K562 (cell line): ENCODE results near the gene PODXL. TPM values are rescaled to one million over a fixed set of nuclear protein-coding genes. Genes with fewer than 3 reads are reported as not detected.
A peak's percentile ranks its signal among the peaks of the same experiment; 100 is the strongest.

Experiments used
- GATA2 ChIP-seq: sonication (generic); formaldehyde crosslinking; IDR thresholded peaks from 2 replicates; pipeline ENCODE4 v1.4.0; 2020; ENCODE audit warnings: mild to moderate bottlenecking, missing genetic modification reagents
- RAD21 ChIP-seq, 2 experiments: fragments of 250-450 bp in 1 of 2; fragments of 450-650 bp in 1 of 2; sonication (Bioruptor Pico) in 1 of 2; formaldehyde crosslinking in 1 of 2; IDR thresholded peaks in 1 of 2; conservative IDR thresholded peaks in 1 of 2; 2 replicates each; pipeline versions ENCODE4 v1.4.0 to v1.8.0; 2020 to 2022; ENCODE audit warnings: mild to moderate bottlenecking in 2 of 2, moderate library complexity in 1 of 2
- USF1 ChIP-seq: sonication (generic); formaldehyde crosslinking; IDR thresholded peaks from 2 replicates; pipeline ENCODE4 v1.9.0; 2022; ENCODE audit warnings: mild to moderate bottlenecking, missing genetic modification reagents
- polyA plus RNA-seq, 8 experiments: library from polyadenylated mRNA; depleted of rRNA in 4 of 8; stranded (reverse) in 5 of 8; unstranded in 3 of 8; fragments of >200 nt; fragmentation: Nextera tagmentation in 2 of 8; fragmentation: Illumina TruSeq in 1 of 8; extraction: Ambion mirVana in 2 of 8; extraction: Trizol in 1 of 8; gene quantifications; 2 replicates each; pipeline versions ENCODE4 v1.2.1 to v1.2.3, GENCODE V29; 2011 to 2014; ENCODE audit warnings: inconsistent platforms in 1 of 8, missing spikeins in 1 of 8
- total RNA-seq, 7 experiments: library from RNA; depleted of rRNA in 6 of 7; stranded (reverse); fragments of >200 nt in 6 of 7; fragmentation: Illumina TruSeq in 2 of 7; extraction: Trizol in 2 of 7; gene quantifications; 2 replicates each; pipeline versions ENCODE4 v1.2.1 to v1.2.3, GENCODE V29; 2011 to 2021; ENCODE audit warnings: low replicate concordance in 1 of 7
- TF ChIP-seq, protein P1 (sequence below), 3 experiments: IDR thresholded peaks in 2 of 3; conservative IDR thresholded peaks in 1 of 3; 2 replicates each; pipeline ENCODE4 v1.5.1; 2011 to 2012; ENCODE audit warnings: low read length in 3 of 3, mild to moderate bottlenecking in 3 of 3, control low read depth in 2 of 3, improper control_type of control experiment in 1 of 3, inconsistent platforms in 1 of 3, low read depth in 1 of 3, mixed read lengths in 1 of 3, moderate library complexity in 1 of 3; ENCODE audit not compliant: insufficient read depth in 2 of 3
- TF ChIP-seq, protein P2 (sequence below): IDR thresholded peaks from 2 replicates; pipeline ENCODE4 v1.6.1; 2012; ENCODE audit warnings: low read depth, low read length, improper control_type of control experiment, borderline replicate concordance

The PODXL gene
- total and polyA plus RNA-seq, 9 of the 15 experiments (the other 6 are each of a cell fraction or from before 2014, with no cell fraction given), result 0.01 to 0.73 (median 0.07) TPM

GRCh38 chr7:131506597-131506996, 49.8 kb downstream of the PODXL start (continued):
- TF ChIP-seq, protein P1, sequence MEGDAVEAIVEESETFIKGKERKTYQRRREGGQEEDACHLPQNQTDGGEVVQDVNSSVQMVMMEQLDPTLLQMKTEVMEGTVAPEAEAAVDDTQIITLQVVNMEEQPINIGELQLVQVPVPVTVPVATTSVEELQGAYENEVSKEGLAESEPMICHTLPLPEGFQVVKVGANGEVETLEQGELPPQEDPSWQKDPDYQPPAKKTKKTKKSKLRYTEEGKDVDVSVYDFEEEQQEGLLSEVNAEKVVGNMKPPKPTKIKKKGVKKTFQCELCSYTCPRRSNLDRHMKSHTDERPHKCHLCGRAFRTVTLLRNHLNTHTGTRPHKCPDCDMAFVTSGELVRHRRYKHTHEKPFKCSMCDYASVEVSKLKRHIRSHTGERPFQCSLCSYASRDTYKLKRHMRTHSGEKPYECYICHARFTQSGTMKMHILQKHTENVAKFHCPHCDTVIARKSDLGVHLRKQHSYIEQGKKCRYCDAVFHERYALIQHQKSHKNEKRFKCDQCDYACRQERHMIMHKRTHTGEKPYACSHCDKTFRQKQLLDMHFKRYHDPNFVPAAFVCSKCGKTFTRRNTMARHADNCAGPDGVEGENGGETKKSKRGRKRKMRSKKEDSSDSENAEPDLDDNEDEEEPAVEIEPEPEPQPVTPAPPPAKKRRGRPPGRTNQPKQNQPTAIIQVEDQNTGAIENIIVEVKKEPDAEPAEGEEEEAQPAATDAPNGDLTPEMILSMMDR (IDR thresholded peaks at IDR 0.05 in 2 of 3, conservative IDR thresholded peaks at IDR 0.05 in 1 of 3; ENCODE audit: insufficient read depth in 2 of 3, low read depth in 1 of 3, low read length in 3 of 3), result peak; percentile 22 to 44 (median 33); a peak in 3 of 6 replicates
- TF ChIP-seq USF1 (CRISPR knock-in tag), result 0 out of 2 replicates have a peak, but pooled peaks have one; percentile 33
- TF ChIP-seq, protein P2, sequence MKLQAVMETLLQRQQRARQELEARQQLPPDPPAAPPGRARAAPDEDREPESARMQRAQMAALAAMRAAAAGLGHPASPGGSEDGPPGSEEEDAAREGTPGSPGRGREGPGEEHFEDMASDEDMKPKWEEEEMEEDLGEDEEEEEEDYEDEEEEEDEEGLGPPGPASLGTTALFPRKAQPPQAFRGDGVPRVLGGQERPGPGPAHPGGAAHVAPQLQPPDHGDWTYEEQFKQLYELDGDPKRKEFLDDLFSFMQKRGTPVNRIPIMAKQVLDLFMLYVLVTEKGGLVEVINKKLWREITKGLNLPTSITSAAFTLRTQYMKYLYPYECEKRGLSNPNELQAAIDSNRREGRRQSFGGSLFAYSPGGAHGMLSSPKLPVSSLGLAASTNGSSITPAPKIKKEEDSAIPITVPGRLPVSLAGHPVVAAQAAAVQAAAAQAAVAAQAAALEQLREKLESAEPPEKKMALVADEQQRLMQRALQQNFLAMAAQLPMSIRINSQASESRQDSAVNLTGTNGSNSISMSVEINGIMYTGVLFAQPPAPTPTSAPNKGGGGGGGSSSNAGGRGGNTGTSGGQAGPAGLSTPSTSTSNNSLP, result no peak
- TF ChIP-seq GATA2, result peak; percentile 68
- peak in 1 of 2 experiments; percentile 27; a peak in 2 of 4 replicates for TF ChIP-seq RAD21 (CRISPR knock-in tag; conservative IDR thresholded peaks at IDR 0.05 in 1 of 2, IDR thresholded peaks at IDR 0.05 in 1 of 2)
